HCT116 (cell line): ENCODE data around the gene UBA7. TPM values are rescaled to one million over a fixed set of nuclear protein-coding genes. Genes with fewer than 3 reads are reported as not detected.
A peak's percentile ranks its signal among the peaks of the same experiment; 100 is the strongest.

ENCODE experiments used
- ATAC-seq: fragments of 200-7000 bp; cut with Tn5 transposase; 2 replicates; pipeline ENCODE4 v1.9.1; 2020; ENCODE audit warnings: mild to moderate bottlenecking, moderate library complexity
- BruUV-seq: library from RNA; stranded (reverse); fragments of 400-500 nt; replicated peaks from 2 replicates; lab custom pipeline; 2021; lab: Mats Ljungman, UMichigan
- CTCF ChIA-PET: fragments of 300-600 bp; sonication (Branson Sonifier 250); formaldehyde crosslinking; loops from one replicate; lab custom pipeline; 2021; ENCODE audit warnings: antibody characterized with exemption; lab: Charles Lee
- POLR2A ChIA-PET: fragments of 300-600, 350-600 bp; sonication (Branson Sonifier 250); formaldehyde crosslinking; loops from one replicate; lab custom pipeline; 2021; ENCODE audit warnings: antibody characterized with exemption; lab: Charles Lee
- RAD21 ChIA-PET, 2 experiments: fragments of 300-600 bp; sonication (Branson Sonifier 250); formaldehyde crosslinking; loops; one replicate each; lab custom pipeline; 2023; ENCODE audit warnings: low total read pairs in 2 of 2; ENCODE audit not compliant: uncharacterized antibody in 2 of 2, unreplicated experiment in 2 of 2, low non-redundant PET in 1 of 2; lab: Charles Lee
- DNase-seq: peaks from one replicate; pipeline ENCODE4 v3.0.0-alpha.2; 2010; ENCODE audit warnings: low read depth, low spot score
- H2AFZ ChIP-seq: fragments of 200-600 bp; shearing (Covaris generic), sonication (generic); 2 replicates; pipeline ENCODE4 v1.6.1; 2017; ENCODE audit warnings: low read depth, mixed run types, mixed read lengths, antibody characterized with exemption, low read length; ENCODE audit not compliant: poor library complexity, severe bottlenecking
- H3K27ac ChIP-seq: 2 replicates; pipeline ENCODE4 v1.5.1; 2012; ENCODE audit warnings: low read depth, low read length
- H3K27me3 ChIP-seq: fragments of 200-600 bp; sonication (generic); 2 replicates; pipeline ENCODE4 v1.6.1; 2016; ENCODE audit warnings: mixed run types, low read length, mixed read lengths; ENCODE audit not compliant: insufficient read depth
- H3K36me3 ChIP-seq, 2 experiments: fragments of 200-500 bp in 1 of 2; fragments of 200-600 bp in 1 of 2; sonication (Bioruptor generic) in 1 of 2; sonication (generic) in 1 of 2; 2 replicates each; pipeline versions ENCODE4 v1.5.1 to v1.6.1; 2014 to 2016; ENCODE audit warnings: low read length in 2 of 2, inconsistent platforms in 1 of 2, mixed read lengths in 1 of 2, mixed run types in 1 of 2; ENCODE audit not compliant: insufficient read depth in 2 of 2, control insufficient read depth in 1 of 2
- H3K4me1 ChIP-seq, 2 experiments: fragments of 200-600 bp in 1 of 2; sonication (generic) in 1 of 2; 2 replicates each; pipeline versions ENCODE4 v1.5.1 to v1.6.1; 2012 to 2017; ENCODE audit warnings: low read length in 2 of 2, inconsistent platforms in 1 of 2, mild to moderate bottlenecking in 1 of 2, mixed read lengths in 1 of 2, mixed run types in 1 of 2, moderate library complexity in 1 of 2; ENCODE audit not compliant: insufficient read depth in 2 of 2, control insufficient read depth in 1 of 2
- H3K4me2 ChIP-seq: fragments of 200-600 bp; sonication (generic); 2 replicates; pipeline ENCODE4 v1.6.1; 2017; ENCODE audit warnings: mixed run types, low read length, mixed read lengths
- H3K4me3 ChIP-seq, 2 experiments: fragments of 200-600 bp in 1 of 2; sonication (generic) in 1 of 2; replicated peaks in 1 of 2; 2 replicates each; pipeline ENCODE4 v1.5.1; 2011 to 2016; ENCODE audit warnings: low read length in 2 of 2, control low read depth in 1 of 2, low read depth in 1 of 2, mild to moderate bottlenecking in 1 of 2, mixed read lengths in 1 of 2, mixed run types in 1 of 2
- H3K79me2 ChIP-seq: fragments of 200-600 bp; sonication (generic); 2 replicates; pipeline ENCODE4 v1.6.1; 2017; ENCODE audit warnings: mild to moderate bottlenecking, mixed run types, low read length, moderate library complexity, mixed read lengths; ENCODE audit not compliant: insufficient read depth
- H3K9ac ChIP-seq: fragments of 200-600 bp; sonication (generic); 2 replicates; pipeline ENCODE4 v1.6.1; 2016; ENCODE audit warnings: low read length, mixed read lengths
- H3K9me2 ChIP-seq: fragments of 200-600 bp; sonication (generic), shearing (Covaris generic); 2 replicates; pipeline ENCODE4 v1.6.1; 2017; ENCODE audit warnings: mixed run types, mild to moderate bottlenecking, moderate library complexity; ENCODE audit not compliant: insufficient read depth
- H3K9me3 ChIP-seq, 2 experiments: fragments of 200-500 bp in 1 of 2; fragments of 200-600 bp in 1 of 2; sonication (Bioruptor generic) in 1 of 2; sonication (generic) in 1 of 2; 2 replicates each; pipeline ENCODE4 v1.6.1; 2014 to 2017; ENCODE audit warnings: low read length in 2 of 2, mixed read lengths in 2 of 2, inconsistent platforms in 1 of 2, low read depth in 1 of 2, mild to moderate bottlenecking in 1 of 2, mixed run types in 1 of 2, moderate library complexity in 1 of 2; ENCODE audit not compliant: control insufficient read depth in 1 of 2, insufficient read depth in 1 of 2
- H4K20me1 ChIP-seq: fragments of 200-600 bp; sonication (generic), shearing (Covaris generic); 2 replicates; pipeline ENCODE4 v1.6.1; 2017; ENCODE audit warnings: mixed run types, mild to moderate bottlenecking, moderate library complexity; ENCODE audit not compliant: insufficient read depth
- CBX3 ChIP-seq: IDR thresholded peaks from 2 replicates; pipeline ENCODE4 v1.6.1; 2012; ENCODE audit warnings: low read depth
- CTCF ChIP-seq, 3 experiments: fragments of 200-600 bp in 1 of 3; sonication (generic) in 1 of 3; IDR thresholded peaks in 2 of 3; conservative IDR thresholded peaks in 1 of 3; 2 replicates each; pipeline ENCODE4 v1.5.1; 2012 to 2017; ENCODE audit warnings: low read depth in 2 of 3, low read length in 2 of 3, antibody characterized with exemption in 1 of 3, borderline replicate concordance in 1 of 3, control low read depth in 1 of 3, mild to moderate bottlenecking in 1 of 3, mixed read lengths in 1 of 3, mixed run types in 1 of 3, moderate library complexity in 1 of 3; ENCODE audit not compliant: insufficient read depth in 1 of 3
- EZH2phosphoT487 ChIP-seq: fragments of 200-600 bp; IDR thresholded peaks from 2 replicates; pipeline ENCODE4 v1.6.1; 2018; ENCODE audit warnings: antibody characterized with exemption, borderline replicate concordance
- MAX ChIP-seq: IDR thresholded peaks from 2 replicates; pipeline ENCODE4 v1.6.1; 2012
- POLR2A ChIP-seq: IDR thresholded peaks from 2 replicates; pipeline ENCODE4 v1.7.0; 2011; ENCODE audit warnings: borderline replicate concordance; ENCODE audit not compliant: insufficient read depth, insufficient read length; ENCODE audit errors: extremely low read depth
- POLR2AphosphoS5 ChIP-seq: IDR thresholded peaks from 2 replicates; pipeline ENCODE4 v1.6.1; 2011; ENCODE audit warnings: mild to moderate bottlenecking, low read depth, low read length, moderate library complexity
- RAD21 ChIP-seq: IDR thresholded peaks from 2 replicates; pipeline ENCODE4 v1.6.1; 2012; ENCODE audit warnings: low read depth, mild to moderate bottlenecking
- SRF ChIP-seq: IDR thresholded peaks from 2 replicates; pipeline ENCODE4 v1.6.1; 2012; ENCODE audit warnings: low read depth
- ZBTB33 ChIP-seq: IDR thresholded peaks from 2 replicates; pipeline ENCODE4 v1.6.1; 2011; ENCODE audit warnings: mild to moderate bottlenecking, low read length, moderate library complexity; ENCODE audit not compliant: insufficient replicate concordance; ENCODE audit errors: extremely low read depth
- intact Hi-C: fragments of 100-400 bp; cut with micrococcal nuclease; formaldehyde crosslinking; loops from 2 replicates; pipeline ENCODE4 v1.10.0; 2022
- total RNA-seq: library from RNA; stranded (reverse); gene quantifications from one replicate; pipeline ENCODE4 v1.2.1, GENCODE V29; 2021; ENCODE audit not compliant: unreplicated experiment

Gene UBA7
- total RNA-seq, 1 experiment from 2014 or later, result 2.6 TPM

GRCh38 chr3:49802719-49803464, 10.9 kb downstream of the UBA7 start, which contains the start of gene INKA1:
Gene INKA1 (plus strand): TSS chr3:49803261. CDS start chr3:49803393, 132 bp downstream.
- Histone ChIP-seq H3K9ac (peak within 1 kb of the TSS; percentile 73), H3K4me2 (peak within 1 kb of the TSS; percentile 100), H3K79me2 (no peaks in the 10 kb centered on the region), H3K36me3 (no peaks in the 10 kb centered on the region), H4K20me1 (no peaks in the 10 kb centered on the region), H3K4me1 (peaks cover 5 to 33% of the 10 kb centered on the region in 2 experiments; a peak in 3 of 4 replicates), H3K9me2 (no peaks in the 10 kb centered on the region), H3K9me3 (no peaks in the 10 kb centered on the region), H3K27me3 (no peaks in the 10 kb centered on the region), H3K4me3 (peak within 1 kb of the TSS; percentile 50 to 76), H2AFZ (peak within 1 kb of the TSS; percentile 87), H3K27ac (peak within 1 kb of the TSS; percentile 65)
- TF ChIP-seq MAX (peak; percentile 67; the same call in 1 of the 2 replicates), EZH2phosphoT487 (no peak), SRF (no peak), ZBTB33 (no peak), POLR2A (peak; percentile 62), CTCF (IDR thresholded peaks at IDR 0.05 in 2 of 3, conservative IDR thresholded peaks at IDR 0.05 in 1 of 3; ENCODE audit: borderline replicate concordance in 1 of 3, insufficient read depth in 1 of 3, low read depth in 2 of 3, low read length in 2 of 3) (peak; percentile 84 to 94 (median 89); a peak in 5 of 6 replicates), CBX3 (no peak), RAD21 (peak; percentile 92), POLR2AphosphoS5 (peak; percentile 41)
- DNase-seq (peak; percentile 71), ATAC-seq (peak; percentile 85)
- POLR2A ChIA-PET, result interaction anchor here (0.6 to 1.6 kb wide), 8 partner anchors 14 to 103 kb away, joined by 3 to 5 read pairs (median 4); partner anchors contain the start of genes IP6K1 and MST1R
- intact Hi-C loops, result loop anchor here (1.0 kb wide), 2 partner anchors 36 to 103 kb away; no protein-coding TSS in a partner anchor
- RAD21 ChIA-PET, result interaction anchor here (0.7 to 2.0 kb wide), 5 partner anchors 33 to 103 kb away, joined by 3 to 9 read pairs (median 5); no protein-coding TSS in a partner anchor
- no TSS peak for BruUV-seq
- CTCF ChIA-PET, result interaction anchor here (0.6 to 3.0 kb wide), 23 partner anchors 10 to 263 kb away, joined by 3 to 34 read pairs (median 5); partner anchors contain the start of genes AMIGO3, GMPPB, IP6K1 and MON1A
